ENCODE results near the gene PTRHD1.

The PTRHD1 gene

GRCh38 chr2:24749069-24749691 lies 44.0 kb downstream of the PTRHD1 start:
- DNase-seq, result no peak

DNA sequence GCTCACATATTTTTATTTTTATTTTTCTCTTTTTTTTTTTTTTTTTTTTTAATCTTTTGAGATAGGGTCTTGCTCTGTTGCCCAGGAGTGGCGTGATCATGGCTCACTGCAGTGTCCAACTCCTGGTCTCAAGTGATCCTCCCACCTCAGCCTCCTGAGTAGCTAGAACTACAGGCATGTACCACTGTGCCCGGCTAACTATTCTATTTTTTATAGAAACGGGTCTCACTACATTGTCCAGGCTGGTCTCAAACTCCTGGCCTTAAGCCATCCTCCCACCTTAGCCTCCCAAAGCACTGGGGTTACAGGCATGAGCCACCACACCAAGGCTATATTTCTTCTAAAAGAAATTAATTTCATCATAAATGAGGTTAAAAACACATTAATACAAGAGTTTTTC lies 45.9 kb downstream of the PTRHD1 start:
- no peak for DNase-seq

DNA sequence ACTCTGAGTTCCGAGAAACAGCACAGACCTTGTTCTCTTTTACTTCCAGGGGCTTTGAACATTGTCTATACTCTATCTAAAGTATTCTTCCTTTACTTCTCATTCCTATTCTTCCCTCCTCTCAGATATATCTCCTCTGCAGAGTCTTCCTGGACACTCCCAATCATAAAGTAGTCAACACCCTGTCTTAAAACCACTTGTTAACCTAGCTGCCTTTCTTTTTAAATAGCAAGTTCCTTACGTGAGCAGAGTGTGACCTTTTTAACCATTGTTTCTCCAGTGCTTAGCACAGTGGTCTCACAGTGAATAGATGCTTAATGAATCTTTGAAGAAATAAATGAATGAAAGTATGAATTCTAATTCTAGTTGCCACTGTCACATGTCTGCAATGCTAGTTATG lies 47.4 kb downstream of the PTRHD1 start:
- DNase-seq, result no peak

GRCh38 chr2:24744356-24744755 lies 48.8 kb downstream of the PTRHD1 start:
- no peak for DNase-seq

DNA sequence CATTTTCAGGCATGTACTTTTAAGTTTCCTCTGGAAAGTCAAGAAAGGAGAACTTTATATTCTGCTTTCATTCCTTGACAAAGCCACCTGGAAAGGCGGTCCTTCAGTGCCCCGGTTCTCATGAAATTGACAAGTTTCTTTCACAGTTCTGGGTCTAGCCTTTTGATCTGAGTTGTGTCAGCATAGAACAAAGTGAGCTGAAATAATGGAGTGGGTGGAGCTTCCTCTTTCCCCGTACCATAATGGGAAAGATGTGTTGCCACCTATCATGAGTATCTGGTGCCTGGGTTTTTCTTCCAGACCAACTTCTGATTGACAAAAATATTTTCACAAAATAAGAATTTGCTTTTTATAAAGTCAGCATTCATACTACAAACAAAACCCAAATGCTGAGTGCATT lies 49.3 kb downstream of the PTRHD1 start:
- no peak for DNase-seq

- DNase-seq, result no peak
Measured at GRCh38 chr2:24742730-24743129, 50.5 kb downstream of the PTRHD1 start.

DNA sequence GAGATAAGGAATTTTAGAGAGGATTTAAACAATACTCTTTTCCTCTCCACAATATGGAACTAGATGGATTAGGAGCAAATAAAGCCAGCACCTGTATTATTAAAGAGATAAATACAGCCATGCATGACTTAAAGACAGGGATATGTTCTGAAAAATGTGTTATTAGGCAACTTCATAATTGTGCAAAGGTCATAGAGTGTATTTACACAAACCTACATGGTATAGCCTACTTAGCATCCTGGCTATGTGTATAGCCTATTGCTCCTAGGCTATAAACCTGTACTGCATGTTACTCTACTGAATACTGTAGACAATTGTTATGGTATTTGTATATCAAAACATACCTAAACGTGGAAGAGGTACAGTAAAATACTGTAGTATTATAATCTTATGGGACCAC lies 53.0 kb downstream of the PTRHD1 start:
- no peak for DNase-seq

Data from COR-L47 (cell line).